ENCODE data around the gene HSPA4L.

DNA sequence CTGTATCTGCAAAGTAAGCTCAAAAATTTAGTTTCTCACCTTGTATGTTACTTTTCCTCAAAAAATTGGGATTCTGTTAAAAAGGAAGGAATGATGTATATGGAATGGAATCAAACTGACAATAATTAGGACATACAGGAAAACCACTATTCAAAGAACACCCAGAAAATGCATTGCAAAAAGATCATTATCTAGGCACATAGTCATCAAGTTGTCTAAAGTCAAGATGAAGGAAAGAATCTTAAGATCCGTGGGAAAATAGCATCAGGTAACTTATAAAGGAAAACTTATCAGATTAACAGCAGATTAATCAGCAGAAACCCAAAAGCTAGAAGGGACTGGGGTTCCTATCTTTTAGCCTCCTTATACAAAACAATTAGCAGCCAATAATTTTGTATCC is 75.5 kb downstream of the HSPA4L start:
- TF ChIP-seq EZH2 (IDR thresholded peaks at IDR 0.05) = no peak
- TF ChIP-seq POLR2AphosphoS5 (IDR thresholded peaks at IDR 0.05; ENCODE audit: borderline replicate concordance, low read depth, low read length) = no peak
